Smooth muscle cell (in vitro differentiated cells): ENCODE data around the gene FAM167B. TPM values are rescaled to one million over a fixed set of nuclear protein-coding genes. Genes with fewer than 3 reads are reported as not detected.

Source experiments
- DNase-seq: peaks from one replicate; lab custom pipeline; 2025; ENCODE audit not compliant: unreplicated experiment; lab: John Stamatoyannopoulos, UW
- H2AFZ ChIP-seq: fragments of 200-600 bp; sonication (generic); 2 replicates; pipeline ENCODE4 v1.6.0; 2016; ENCODE audit warnings: antibody characterized with exemption, low read depth, mild to moderate bottlenecking
- H3F3A ChIP-seq: fragments of 200-600 bp; sonication (generic); 2 replicates; pipeline ENCODE4 v1.6.0; 2017; ENCODE audit warnings: antibody characterized with exemption, low read depth
- H3K27ac ChIP-seq: fragments of 200-600 bp; sonication (generic); 2 replicates; pipeline ENCODE4 v1.5.1; 2016; ENCODE audit warnings: low read depth, mild to moderate bottlenecking
- H3K27me3 ChIP-seq: fragments of 200-600 bp; sonication (generic); 2 replicates; pipeline ENCODE4 v1.6.1; 2016; ENCODE audit warnings: low read depth, mild to moderate bottlenecking
- H3K36me3 ChIP-seq: fragments of 200-600 bp; sonication (generic); 2 replicates; pipeline ENCODE4 v1.5.1; 2016; ENCODE audit warnings: low read depth
- H3K4me1 ChIP-seq: fragments of 200-600 bp; sonication (generic); 2 replicates; pipeline ENCODE4 v1.5.1; 2016; ENCODE audit warnings: low read depth
- H3K4me2 ChIP-seq: fragments of 200-600 bp; sonication (generic); 2 replicates; pipeline ENCODE4 v1.6.0; 2016; ENCODE audit warnings: mild to moderate bottlenecking
- H3K4me3 ChIP-seq: fragments of 200-600 bp; sonication (generic); 2 replicates; pipeline ENCODE4 v1.5.1; 2016; ENCODE audit warnings: mild to moderate bottlenecking
- H3K79me2 ChIP-seq: fragments of 200-600 bp; sonication (generic); 2 replicates; pipeline ENCODE4 v1.6.0; 2016; ENCODE audit warnings: low read depth, mild to moderate bottlenecking
- H3K9ac ChIP-seq: fragments of 200-600 bp; sonication (generic); 2 replicates; pipeline ENCODE4 v1.6.0; 2016; ENCODE audit warnings: low read depth
- H3K9me3 ChIP-seq: fragments of 200-600 bp; sonication (generic); replicated peaks from 2 replicates; pipeline ENCODE4 v1.5.1; 2016; ENCODE audit warnings: low read depth
- H4K20me1 ChIP-seq: fragments of 200-600 bp; sonication (generic); 2 replicates; pipeline ENCODE4 v1.6.0; 2016; ENCODE audit warnings: low read depth
- CTCF ChIP-seq: fragments of 200-600 bp; sonication (generic); IDR thresholded peaks from 2 replicates; pipeline ENCODE4 v1.5.1; 2017; ENCODE audit warnings: borderline replicate concordance, mild to moderate bottlenecking, antibody characterized with exemption; ENCODE audit not compliant: insufficient read depth, poor library complexity, severe bottlenecking
- WGBS: methylation state at CpG from one replicate; pipeline ENCODE4 v1.1.7; 2016; ENCODE audit warnings: low lambda C conversion rate; 5-methylcytosine and 5-hydroxymethylcytosine counted together
- polyA plus RNA-seq: library from polyadenylated mRNA; unstranded; fragments of >200 nt; fragmentation: Nextera tagmentation; extraction: Ambion mirVana; gene quantifications from 2 replicates; pipeline ENCODE4 v1.2.1, GENCODE V29; 2016
- total RNA-seq: library from RNA; depleted of rRNA; stranded (reverse); fragments of >200 nt; gene quantifications from 2 replicates; pipeline ENCODE4 v1.2.3, GENCODE V29; 2014

FAM167B gene
- total and polyA plus RNA-seq, 2 experiments from 2014 or later: not detected

- H3K27ac ChIP-seq: peak overlapping the region; percentile 99
- H3K9ac ChIP-seq: peak overlapping the region; percentile 97
- DNase-seq: peak; percentile 62
- 9% methylated on average over 19 of the region's 26 CpGs for WGBS
- H3F3A ChIP-seq: peaks cover 31% of the 10 kb centered on the region
- no peak overlapping the region for H2AFZ ChIP-seq
- peak overlapping the region; percentile 96 for H3K4me2 ChIP-seq
- TF ChIP-seq CTCF: no peak
- H3K9me3 ChIP-seq: no peaks in the 10 kb centered on the region
- H3K27me3 ChIP-seq: no peaks in the 10 kb centered on the region
- H3K4me1 ChIP-seq: peaks cover 20% of the 10 kb centered on the region
- no peaks in the 10 kb centered on the region for H3K79me2 ChIP-seq
- H4K20me1 ChIP-seq: peaks cover 8% of the 10 kb centered on the region
- H3K4me3 ChIP-seq: peak overlapping the region; percentile 72
- H3K36me3 ChIP-seq: no peaks in the 10 kb centered on the region
Observed at GRCh38 chr1:32201011-32201855, 45.8 kb upstream of the FAM167B start.

- 29% methylated on average over 26 of the region's 26 CpGs for WGBS
- Histone ChIP-seq H3K79me2 (no peaks in the 10 kb centered on the region), H3K4me1 (peaks cover 11% of the 10 kb centered on the region), H3K4me3 (peak overlapping the region; percentile 83), H3K9me3 (no peaks in the 10 kb centered on the region), H3K27ac (peak overlapping the region; percentile 72), H3K9ac (peak overlapping the region; percentile 97), H3K27me3 (no peaks in the 10 kb centered on the region), H4K20me1 (no peaks in the 10 kb centered on the region), H3F3A (peaks cover 8% of the 10 kb centered on the region), H2AFZ (peak overlapping the region; percentile 18), H3K36me3 (no peaks in the 10 kb centered on the region), H3K4me2 (peak overlapping the region; percentile 99)
- TF ChIP-seq CTCF: no peak
- no peak for DNase-seq
Observed at GRCh38 chr1:32204943-32205361, 42.1 kb upstream of the FAM167B start.

GRCh38 chr1:32205401-32206370, 41.3 kb upstream of the FAM167B start, which contains the start of gene IQCC:
Gene IQCC, plus strand, starts transcription at chr1:32205671. Its CDS starts 11 bp downstream, at chr1:32205682.
- Histone ChIP-seq H4K20me1 (no peaks in the 10 kb centered on the region), H3K27me3 (no peaks in the 10 kb centered on the region), H3K36me3 (no peaks in the 10 kb centered on the region), H3K4me2 (peak within 1 kb of the TSS; percentile 99), H2AFZ (peak within 1 kb of the TSS; percentile 18), H3K79me2 (no peaks in the 10 kb centered on the region), H3F3A (peaks cover 3% of the 10 kb centered on the region), H3K27ac (peak within 1 kb of the TSS; percentile 72), H3K4me3 (peak within 1 kb of the TSS; percentile 83), H3K4me1 (peaks cover 8% of the 10 kb centered on the region), H3K9ac (peak within 1 kb of the TSS; percentile 97), H3K9me3 (no peaks in the 10 kb centered on the region)
- WGBS: 6% methylated on average over 77 of the region's 77 CpGs
- no peak for TF ChIP-seq CTCF
- DNase-seq: peak; percentile 48
